Measurements from ENCODE around the gene MISFA.
"Not testable (repeated sequence)": the region's sequence is repeated elsewhere in the genome, so short reads cannot be mapped to it uniquely, and the experiment has no call there.

Gene MISFA

GRCh38 chr11:18599739-18600230 is at the start of gene MISFA:
Gene MISFA, plus strand, starts transcription at chr11:18599789. Its CDS starts 140 bp downstream, at chr11:18599929.
- DNase-seq: no peak

- DNase-seq: no peak
These were observed 36.4 kb upstream of the MISFA start for GRCh38 chr11:18563090-18563730.

GRCh38 chr11:18564149-18564548 is 35.4 kb upstream of the MISFA start:
- DNase-seq: no peak

GRCh38 chr11:18566406-18566805 is 33.2 kb upstream of the MISFA start:
- DNase-seq: no peak

- no peak for DNase-seq
These were observed 32.5 kb upstream of the MISFA start for GRCh38 chr11:18567081-18567480.

- no peak for DNase-seq
These were observed 24.2 kb upstream of the MISFA start for GRCh38 chr11:18575361-18575760.

GRCh38 chr11:18578975-18579598 is 20.5 kb upstream of the MISFA start:
- peak; percentile 27 for DNase-seq

- no peak for DNase-seq
These were observed 19.3 kb upstream of the MISFA start for GRCh38 chr11:18580113-18580766.

GRCh38 chr11:18581825-18582224 is 17.8 kb upstream of the MISFA start:
- no peak for DNase-seq

GRCh38 chr11:18588297-18589252 is 11.0 kb upstream of the MISFA start, which contains the start of gene UEVLD:
Gene UEVLD, minus strand, starts transcription at chr11:18588734. Its CDS starts 80 bp downstream, at chr11:18588654.
- DNase-seq: peak; percentile 79

- peak; percentile 13 for DNase-seq
These were observed 9.0 kb upstream of the MISFA start for GRCh38 chr11:18590571-18590970.

- DNase-seq: not testable (repeated sequence)
These were observed 5.5 kb upstream of the MISFA start for GRCh38 chr11:18594088-18594487.

- DNase-seq: no peak
These were observed 4.4 kb upstream of the MISFA start for GRCh38 chr11:18594999-18595749.

- no peak for DNase-seq
These were observed 1.5 kb downstream of the MISFA start for GRCh38 chr11:18600915-18601569.

- DNase-seq: no peak
These were observed 8.8 kb downstream of the MISFA start for GRCh38 chr11:18608376-18608775.

- DNase-seq: no peak
These were observed 11.6 kb downstream of the MISFA start for GRCh38 chr11:18611196-18611595.

GRCh38 chr11:18612394-18612793 is 12.8 kb downstream of the MISFA start:
- no peak for DNase-seq

- DNase-seq: no peak
These were observed 15.1 kb downstream of the MISFA start for GRCh38 chr11:18614667-18615066.

- DNase-seq: no peak
These were observed 16.2 kb downstream of the MISFA start for GRCh38 chr11:18615628-18616392.

GRCh38 chr11:18617688-18618341 is 18.2 kb downstream of the MISFA start:
- DNase-seq: peak; percentile 71
